NCI-H2107 treated with DMSO at 0.1 percent for 48 hours (cell line): ENCODE data around the gene UBE2D2.
A peak's percentile ranks its signal among the peaks of the same experiment; 100 is the strongest.
"Not testable (repeated sequence)": the region's sequence is repeated elsewhere in the genome, so short reads cannot be mapped to it uniquely, and the experiment has no call there.

Experiments
- DNase-seq: peaks from one replicate; lab custom pipeline; 2025; ENCODE audit not compliant: unreplicated experiment; lab: John Stamatoyannopoulos, UW

The UBE2D2 gene

GRCh38 chr5:139582181-139582580 is 21.0 kb downstream of the UBE2D2 start:
- DNase-seq = not testable (repeated sequence)

- no peak for DNase-seq
These were observed 23.0 kb downstream of the UBE2D2 start for GRCh38 chr5:139584137-139584536.

GRCh38 chr5:139588116-139588515 is 27.0 kb downstream of the UBE2D2 start:
- not testable (repeated sequence) for DNase-seq

- DNase-seq = no peak
These were observed 27.8 kb downstream of the UBE2D2 start for GRCh38 chr5:139588962-139589361.

- DNase-seq = no peak
These were observed 31.1 kb downstream of the UBE2D2 start for GRCh38 chr5:139592289-139592688.

- not testable (repeated sequence) for DNase-seq
These were observed 31.9 kb downstream of the UBE2D2 start for GRCh38 chr5:139593076-139593475.

GRCh38 chr5:139593716-139594319 is 32.7 kb downstream of the UBE2D2 start:
- no peak for DNase-seq

- no peak for DNase-seq
These were observed 36.0 kb downstream of the UBE2D2 start for GRCh38 chr5:139597134-139597533.

- DNase-seq = not testable (repeated sequence)
These were observed 37.4 kb downstream of the UBE2D2 start for GRCh38 chr5:139598601-139598965.

- no peak for DNase-seq
These were observed 39.3 kb downstream of the UBE2D2 start for GRCh38 chr5:139600336-139600949.

- no peak for DNase-seq
These were observed 40.3 kb downstream of the UBE2D2 start for GRCh38 chr5:139601429-139601828.

- not testable (repeated sequence) for DNase-seq
These were observed 40.8 kb downstream of the UBE2D2 start for GRCh38 chr5:139601948-139602347.

- peak; percentile 16 for DNase-seq
These were observed 44.7 kb downstream of the UBE2D2 start for GRCh38 chr5:139605887-139606286.

- DNase-seq = no peak
These were observed 50.8 kb downstream of the UBE2D2 start for GRCh38 chr5:139611703-139612584.

GRCh38 chr5:139619861-139620260 is 58.7 kb downstream of the UBE2D2 start:
- no peak for DNase-seq

- not testable (repeated sequence) for DNase-seq
These were observed 64.3 kb downstream of the UBE2D2 start for GRCh38 chr5:139625398-139625797.

GRCh38 chr5:139630855-139631254 is 69.7 kb downstream of the UBE2D2 start:
- DNase-seq = no peak

GRCh38 chr5:139631520-139632165 is 70.5 kb downstream of the UBE2D2 start:
- DNase-seq = no peak

- DNase-seq = peak; percentile 63
These were observed 72.3 kb downstream of the UBE2D2 start for GRCh38 chr5:139633295-139634027.

GRCh38 chr5:139634028-139634325 is 72.8 kb downstream of the UBE2D2 start:
- no peak for DNase-seq

- DNase-seq = no peak
These were observed 73.4 kb downstream of the UBE2D2 start for GRCh38 chr5:139634541-139634940.
